Measurements from ENCODE around the gene EFCAB5. TPM values are rescaled to one million over a fixed set of nuclear protein-coding genes. Genes with fewer than 3 reads are reported as not detected.

The EFCAB5 gene
- polyA plus RNA-seq, 1 of the 3 experiments (the other 2 are of a cell fraction): 0.05 TPM

GRCh38 chr17:29973005-29973404 is 31.6 kb downstream of the EFCAB5 start (continued):
- TF ChIP-seq MEF2A (IDR thresholded peaks at IDR 0.05; ENCODE audit: borderline replicate concordance, low read depth) (no peak), NFIC (IDR thresholded peaks at IDR 0.05; ENCODE audit: borderline replicate concordance) (no peak), EP300 (IDR thresholded peaks at IDR 0.05; ENCODE audit: borderline replicate concordance in 1 of 2, low read depth in 1 of 2, low read length in 1 of 2) (no peak), REST (IDR thresholded peaks at IDR 0.05; ENCODE audit: low read depth, low read length) (no peak), USF1 (IDR thresholded peaks at IDR 0.05; ENCODE audit: borderline replicate concordance, low read depth) (no peak), GABPA (IDR thresholded peaks at IDR 0.05; ENCODE audit: low read depth) (no peak)

GRCh38 chr17:29977836-29978235 is 36.4 kb downstream of the EFCAB5 start:
- no peak for TF ChIP-seq RXRA (IDR thresholded peaks at IDR 0.05; ENCODE audit: borderline replicate concordance, low read depth)
- peak; percentile 33; the same call in 1 of the 2 replicates for TF ChIP-seq NFIC (IDR thresholded peaks at IDR 0.05; ENCODE audit: borderline replicate concordance)
- TF ChIP-seq TCF12 (IDR thresholded peaks at IDR 0.05): peak; percentile 49
- TF ChIP-seq JUND (IDR thresholded peaks at IDR 0.05): 0 out of 2 replicates have a peak, but pooled peaks have one; percentile 22
- TF ChIP-seq, protein P1, sequence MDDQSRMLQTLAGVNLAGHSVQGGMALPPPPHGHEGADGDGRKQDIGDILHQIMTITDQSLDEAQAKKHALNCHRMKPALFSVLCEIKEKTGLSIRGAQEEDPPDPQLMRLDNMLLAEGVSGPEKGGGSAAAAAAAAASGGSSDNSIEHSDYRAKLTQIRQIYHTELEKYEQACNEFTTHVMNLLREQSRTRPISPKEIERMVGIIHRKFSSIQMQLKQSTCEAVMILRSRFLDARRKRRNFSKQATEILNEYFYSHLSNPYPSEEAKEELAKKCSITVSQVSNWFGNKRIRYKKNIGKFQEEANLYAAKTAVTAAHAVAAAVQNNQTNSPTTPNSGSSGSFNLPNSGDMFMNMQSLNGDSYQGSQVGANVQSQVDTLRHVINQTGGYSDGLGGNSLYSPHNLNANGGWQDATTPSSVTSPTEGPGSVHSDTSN (IDR thresholded peaks at IDR 0.05): peak; percentile 25; the same call in 1 of the 2 replicates
- no peak for TF ChIP-seq TEAD4 (IDR thresholded peaks at IDR 0.05; ENCODE audit: borderline replicate concordance, insufficient read depth)
- peak; percentile 27; the same call in 1 of the 2 replicates for TF ChIP-seq FOSL2 (IDR thresholded peaks at IDR 0.05; ENCODE audit: borderline replicate concordance, low read depth)
- TF ChIP-seq POLR2AphosphoS5 (IDR thresholded peaks at IDR 0.05; ENCODE audit: low read depth, low read length): no peak
- no peak for TF ChIP-seq CTCF (IDR thresholded peaks at IDR 0.05)
- no peak overlapping the region for H2AFZ ChIP-seq (ENCODE audit: low read depth)
- no peaks in the 10 kb centered on the region for H3K27me3 ChIP-seq (ENCODE audit: insufficient read depth)
- ChIA-PET CTCF (interaction anchor here (1.3 kb wide), 1 partner anchor 115 kb away, joined by 3 read pairs; no protein-coding TSS in a partner anchor), POLR2A (no interaction called here)
- no peaks in the 10 kb centered on the region for H3K9me3 ChIP-seq
- H3K79me2 ChIP-seq (ENCODE audit: insufficient read depth): no peaks in the 10 kb centered on the region
- no peak overlapping the region for H3K27ac ChIP-seq (ENCODE audit: low read depth in 2 of 2, low read length in 1 of 2)
- no peaks in the 10 kb centered on the region for H3K36me3 ChIP-seq (replicated peaks in 1 of 2; ENCODE audit: control insufficient read depth in 1 of 2, insufficient read depth in 2 of 2, low read length in 1 of 2)
- H4K20me1 ChIP-seq (ENCODE audit: insufficient read depth): no peaks in the 10 kb centered on the region
- H3F3A ChIP-seq (replicated peaks; ENCODE audit: insufficient read depth): peaks cover 4% of the 10 kb centered on the region
- 46% methylated on average over 1 of the region's 1 CpG for WGBS (ENCODE audit: low lambda C conversion rate)
- DNase-seq: no peak
- no peaks in the 10 kb centered on the region for H3K4me1 ChIP-seq (ENCODE audit: control insufficient read depth in 1 of 2, insufficient read depth in 2 of 2, low read depth in 1 of 2, low read length in 1 of 2)
- H3K4me3 ChIP-seq (ENCODE audit: low read depth in 2 of 2, low read length in 1 of 2): no peak overlapping the region
- no peaks in the 10 kb centered on the region for H3K9me2 ChIP-seq
- H3K9ac ChIP-seq: no peak overlapping the region
- no peak overlapping the region for H3K4me2 ChIP-seq
